Measurements from ENCODE around the gene KRTAP4-9. TPM values are rescaled to one million over a fixed set of nuclear protein-coding genes. Genes with fewer than 3 reads are reported as not detected.
"Not testable (repeated sequence)": the region's sequence is repeated elsewhere in the genome, so short reads cannot be mapped to it uniquely, and the experiment has no call there.

Gene KRTAP4-9
- total and polyA plus RNA-seq, 2 of the 13 experiments (the other 11 are each of a cell fraction or from before 2014, with no cell fraction given), result not detected

GRCh38 chr17:41108728-41109386, 3.7 kb downstream of the KRTAP4-9 start:
- H3K36me3 ChIP-seq (replicated peaks in 1 of 2; ENCODE audit: control insufficient read depth in 1 of 2, insufficient read depth in 2 of 2, low read length in 2 of 2); H4K20me1 ChIP-seq (ENCODE audit: insufficient read depth, low read length); FAIRE-seq; in situ Hi-C loops (cut with HindIII; ENCODE audit: extremely low pct_ligation_motif_present, low pct_unique_long_range_greater_than_20kb); H3K4me2 ChIP-seq (ENCODE audit: low read depth, low read length); ATAC-seq; CTCF ChIA-PET (ENCODE audit: low intra/inter-chr PET ratio, low total read pairs); DNase-seq (ENCODE audit: low spot score); H3K9me3 ChIP-seq (ENCODE audit: low read length); H3K9ac ChIP-seq (ENCODE audit: insufficient read depth, low read depth, low read length); H3K27ac ChIP-seq (ENCODE audit: extremely low read length, insufficient read depth, low read length); BruUV-seq (replicated peaks); H2AFZ ChIP-seq (ENCODE audit: low read length); H3K4me1 ChIP-seq (ENCODE audit: insufficient read depth, low read length); H3K4me3 ChIP-seq (replicated peaks in 1 of 3; ENCODE audit: insufficient read depth in 1 of 3, low read depth in 2 of 3, low read length in 3 of 3); intact Hi-C loops (cut with micrococcal nuclease; ENCODE audit: unreplicated experiment); H3K27me3 ChIP-seq (ENCODE audit: control insufficient read depth in 1 of 2, insufficient read depth in 2 of 2, low read length in 2 of 2); POLR2A ChIA-PET; H3K79me2 ChIP-seq (ENCODE audit: insufficient read depth, low read length): not testable (repeated sequence)
- 0% methylated on average over 1 of the region's 1 CpG for WGBS (ENCODE audit: low lambda C conversion rate)

GRCh38 chr17:41111151-41111885, 6.1 kb downstream of the KRTAP4-9 start:
- Histone ChIP-seq H3K27ac (ENCODE audit: extremely low read length, insufficient read depth, low read length) (no peak overlapping the region), H4K20me1 (ENCODE audit: insufficient read depth, low read length) (no peaks in the 10 kb centered on the region), H3K79me2 (ENCODE audit: insufficient read depth, low read length) (no peaks in the 10 kb centered on the region), H3K36me3 (replicated peaks in 1 of 2; ENCODE audit: control insufficient read depth in 1 of 2, insufficient read depth in 2 of 2, low read length in 2 of 2) (no peaks in the 10 kb centered on the region), H3K9ac (ENCODE audit: insufficient read depth, low read depth, low read length) (no peak overlapping the region), H3K4me2 (ENCODE audit: low read depth, low read length) (no peak overlapping the region), H3K27me3 (ENCODE audit: control insufficient read depth in 1 of 2, insufficient read depth in 2 of 2, low read length in 2 of 2) (peaks cover 4% of the 10 kb centered on the region in 2 experiments; a peak in 3 of 5 replicates), H3K9me3 (ENCODE audit: low read length) (peaks cover 7% of the 10 kb centered on the region), H3K4me3 (replicated peaks in 1 of 3; ENCODE audit: insufficient read depth in 1 of 3, low read depth in 2 of 3, low read length in 3 of 3) (no peak overlapping the region), H3K4me1 (ENCODE audit: insufficient read depth, low read length) (no peaks in the 10 kb centered on the region), H2AFZ (ENCODE audit: low read length) (no peak overlapping the region)
- ChIA-PET CTCF (ENCODE audit: low intra/inter-chr PET ratio, low total read pairs) (no interaction called here), POLR2A (no interaction called here)
- WGBS (ENCODE audit: low lambda C conversion rate), result 44% methylated on average over 2 of the region's 2 CpGs
- peak; percentile 68 for TF ChIP-seq MAFF (IDR thresholded peaks at IDR 0.05; ENCODE audit: low read depth, low read length)
- peak; percentile 36 to 78; a peak in 3 of 4 replicates for TF ChIP-seq MAFK (conservative IDR thresholded peaks at IDR 0.05 in 1 of 2, IDR thresholded peaks at IDR 0.05 in 1 of 2; ENCODE audit: low read length in 2 of 2)
- TF ChIP-seq ZMYM4 (CRISPR knock-in tag; IDR thresholded peaks at IDR 0.05), result no peak
- DNase-seq (ENCODE audit: low spot score) (no peak), ATAC-seq (no peak), FAIRE-seq (no peak)
- intact Hi-C loops (cut with micrococcal nuclease; ENCODE audit: unreplicated experiment), result no loop called here
- in situ Hi-C loops (cut with HindIII; ENCODE audit: extremely low pct_ligation_motif_present, low pct_unique_long_range_greater_than_20kb), result no loop called here
- no TSS peak for BruUV-seq (replicated peaks)

Data from HepG2 (cell line).